Measurements from ENCODE around the gene ESR2. TPM values are rescaled to one million over a fixed set of nuclear protein-coding genes. Genes with fewer than 3 reads are reported as not detected.
"Not testable (repeated sequence)": the region's sequence is repeated elsewhere in the genome, so short reads cannot be mapped to it uniquely, and the experiment has no call there.

ESR2 gene
- total RNA-seq, 4 donors from 2014 or later, result 0.14 to 1.4 TPM; not detected in 2

DNA sequence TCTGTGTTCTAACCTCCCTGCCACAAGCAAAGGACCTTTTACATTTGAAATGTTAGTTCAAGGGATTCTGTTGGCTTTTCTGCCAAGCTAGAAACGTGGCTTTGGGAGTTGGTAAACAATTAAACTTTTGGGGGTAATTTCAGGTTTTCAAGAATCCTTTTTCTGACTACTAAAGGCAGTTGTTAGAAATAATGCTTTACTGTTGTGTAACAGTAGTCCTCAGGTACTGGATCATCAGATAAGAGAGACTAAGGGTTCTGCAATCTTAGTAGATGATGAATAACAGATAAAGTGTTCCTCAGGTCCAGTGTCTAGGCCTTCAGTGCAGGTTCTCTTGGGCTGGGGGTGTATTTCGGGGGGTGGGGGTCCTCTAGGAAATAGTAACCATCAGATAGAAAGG is 249.1 kb downstream of the ESR2 start:
- no peak for DNase-seq
- in situ Hi-C loops (cut with MboI; ENCODE audit: low pct_ligation_motif_present in 1 of 4, low pct_unique_long_range_greater_than_20kb in 1 of 4, low sequenced_read_pairs in 3 of 4), result no loop called here
- Histone ChIP-seq H3K4me1 (no peaks in the 10 kb centered on the region), H3K27ac (no peak overlapping the region), H3K27me3 (no peaks in the 10 kb centered on the region), H3K4me3 (no peak overlapping the region), H3K9me3 (no peaks in the 10 kb centered on the region), H3K36me3 (peaks cover 0 to 4% (median under 1%) of the 10 kb centered on the region in 4 donors)
- TF ChIP-seq EP300 (IDR thresholded peaks at IDR 0.05; ENCODE audit: low read depth) (no peak), POLR2AphosphoS5 (IDR thresholded peaks at IDR 0.05) (no peak), POLR2A (IDR thresholded peaks at IDR 0.05) (no peak)
- TF ChIP-seq, protein P1, sequence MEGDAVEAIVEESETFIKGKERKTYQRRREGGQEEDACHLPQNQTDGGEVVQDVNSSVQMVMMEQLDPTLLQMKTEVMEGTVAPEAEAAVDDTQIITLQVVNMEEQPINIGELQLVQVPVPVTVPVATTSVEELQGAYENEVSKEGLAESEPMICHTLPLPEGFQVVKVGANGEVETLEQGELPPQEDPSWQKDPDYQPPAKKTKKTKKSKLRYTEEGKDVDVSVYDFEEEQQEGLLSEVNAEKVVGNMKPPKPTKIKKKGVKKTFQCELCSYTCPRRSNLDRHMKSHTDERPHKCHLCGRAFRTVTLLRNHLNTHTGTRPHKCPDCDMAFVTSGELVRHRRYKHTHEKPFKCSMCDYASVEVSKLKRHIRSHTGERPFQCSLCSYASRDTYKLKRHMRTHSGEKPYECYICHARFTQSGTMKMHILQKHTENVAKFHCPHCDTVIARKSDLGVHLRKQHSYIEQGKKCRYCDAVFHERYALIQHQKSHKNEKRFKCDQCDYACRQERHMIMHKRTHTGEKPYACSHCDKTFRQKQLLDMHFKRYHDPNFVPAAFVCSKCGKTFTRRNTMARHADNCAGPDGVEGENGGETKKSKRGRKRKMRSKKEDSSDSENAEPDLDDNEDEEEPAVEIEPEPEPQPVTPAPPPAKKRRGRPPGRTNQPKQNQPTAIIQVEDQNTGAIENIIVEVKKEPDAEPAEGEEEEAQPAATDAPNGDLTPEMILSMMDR (IDR thresholded peaks at IDR 0.05), result no peak
- 69 to 71% methylated on average over 1 to 2 of the region's 2 CpGs for WGBS, 2 donors (ENCODE audit: low coverage in 1 of 2)
- intact Hi-C loops (cut with DNase I; ENCODE audit: low total_unique reads), result no loop called here

DNA sequence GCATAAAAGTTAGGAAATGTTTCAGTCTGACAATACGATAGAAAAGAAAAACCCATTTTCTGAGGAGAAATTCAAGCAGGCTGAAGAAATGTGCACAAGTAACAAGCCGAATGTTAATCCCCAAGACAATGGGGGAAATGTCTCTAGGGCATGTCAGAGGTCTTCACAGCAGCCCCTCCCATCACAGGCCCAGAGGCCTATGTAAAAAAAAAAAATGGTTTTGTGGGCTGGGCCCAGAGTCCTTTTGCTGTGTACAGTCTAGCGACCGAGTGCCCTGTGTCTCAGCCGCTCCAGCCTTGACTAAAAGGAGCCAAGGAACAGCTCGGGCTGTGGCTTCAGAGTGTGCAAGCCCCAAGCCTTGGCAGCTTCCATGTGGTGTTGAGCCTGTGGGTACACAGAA is 250.9 kb downstream of the ESR2 start:
- WGBS, 2 donors (ENCODE audit: low coverage in 1 of 2), result 94 to 100% methylated on average over 2 to 6 of the region's 6 CpGs
- H3K4me1 ChIP-seq; H3K4me3 ChIP-seq; H3K9me3 ChIP-seq; in situ Hi-C loops (cut with MboI; ENCODE audit: low pct_ligation_motif_present in 1 of 4, low pct_unique_long_range_greater_than_20kb in 1 of 4, low sequenced_read_pairs in 3 of 4); H3K36me3 ChIP-seq; H3K27ac ChIP-seq; H3K27me3 ChIP-seq; intact Hi-C loops (cut with DNase I; ENCODE audit: low total_unique reads); DNase-seq: not testable (repeated sequence)

DNA sequence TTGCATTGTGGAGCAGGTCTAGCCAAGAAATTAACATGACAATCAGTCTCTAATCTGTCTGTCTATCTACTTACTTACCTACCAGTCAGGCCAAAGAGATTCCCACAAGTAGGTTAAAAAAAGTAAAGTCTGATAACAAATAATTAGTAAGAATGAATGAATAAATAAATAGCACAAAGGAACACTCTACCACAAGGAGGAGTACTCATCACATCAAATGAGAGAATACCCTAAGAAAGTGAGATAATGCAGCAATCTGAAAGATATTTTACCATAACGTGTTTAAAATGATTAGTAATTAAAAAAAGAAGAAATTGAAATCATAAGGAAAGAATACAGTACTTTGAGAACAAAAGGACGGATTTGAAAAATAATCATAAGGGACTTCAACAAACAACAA is 254.1 kb downstream of the ESR2 start:
- in situ Hi-C loops (cut with MboI; ENCODE audit: low pct_ligation_motif_present in 1 of 4, low pct_unique_long_range_greater_than_20kb in 1 of 4, low sequenced_read_pairs in 3 of 4), result no loop called here
- no peak for DNase-seq
- TF ChIP-seq POLR2AphosphoS5 (IDR thresholded peaks at IDR 0.05), result no peak
- TF ChIP-seq, protein P1 (IDR thresholded peaks at IDR 0.05), result no peak
- no peak for TF ChIP-seq EP300 (IDR thresholded peaks at IDR 0.05; ENCODE audit: low read depth)
- TF ChIP-seq POLR2A (IDR thresholded peaks at IDR 0.05), result no peak
- Histone ChIP-seq H3K36me3 (peaks cover 0 to 2% (median 0%) of the 10 kb centered on the region in 4 donors), H3K27ac (no peak overlapping the region), H3K27me3 (no peaks in the 10 kb centered on the region), H3K4me1 (no peaks in the 10 kb centered on the region), H3K4me3 (no peak overlapping the region), H3K9me3 (no peaks in the 10 kb centered on the region)
- intact Hi-C loops (cut with DNase I; ENCODE audit: low total_unique reads), result no loop called here
- 88 to 96% methylated on average over 2 of the region's 2 CpGs for WGBS, 2 donors (ENCODE audit: low coverage in 1 of 2)

DNA sequence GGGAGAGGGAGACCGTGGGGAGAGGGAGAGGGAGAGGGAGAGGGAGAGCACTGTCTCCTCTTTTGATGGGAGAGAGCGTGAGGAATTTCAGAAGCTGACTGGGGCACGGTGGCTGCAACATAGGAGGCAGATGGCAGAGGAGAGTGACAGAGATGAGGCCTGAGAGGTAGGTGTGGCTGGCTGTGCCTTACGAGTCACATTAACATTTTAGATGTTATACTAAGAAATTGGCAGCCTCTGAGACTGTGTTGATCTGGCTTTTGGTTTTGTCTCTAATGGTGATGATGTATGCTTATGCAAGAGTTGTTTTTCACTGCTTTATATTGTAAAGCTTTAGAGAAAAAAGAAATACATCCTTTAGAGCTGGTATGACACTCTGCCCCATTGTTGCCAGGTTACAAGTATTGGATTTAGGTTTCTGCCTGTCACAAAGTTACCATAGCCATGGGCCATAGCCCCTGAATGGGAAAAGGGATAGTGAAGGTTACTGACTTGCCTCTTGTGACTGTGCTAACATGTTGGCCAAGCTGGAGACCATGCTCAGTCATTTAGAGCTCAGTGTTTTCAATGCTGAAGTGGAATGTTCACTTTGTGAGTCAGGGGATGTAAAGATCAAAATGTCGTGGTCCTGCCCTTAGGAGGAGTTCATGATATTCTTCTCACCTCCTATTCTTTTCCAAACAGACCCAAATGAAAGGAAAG is 255.2 kb downstream of the ESR2 start:
- WGBS, 2 donors (ENCODE audit: low coverage in 1 of 2), result 93 to 96% methylated on average over 4 to 5 of the region's 5 CpGs
- Histone ChIP-seq H3K27ac (no peak overlapping the region), H3K4me1 (no peaks in the 10 kb centered on the region), H3K9me3 (no peaks in the 10 kb centered on the region), H3K27me3 (no peaks in the 10 kb centered on the region), H3K4me3 (no peak overlapping the region), H3K36me3 (peaks cover 0 to 2% (median 0%) of the 10 kb centered on the region in 4 donors)
- in situ Hi-C loops (cut with MboI; ENCODE audit: low pct_ligation_motif_present in 1 of 4, low pct_unique_long_range_greater_than_20kb in 1 of 4, low sequenced_read_pairs in 3 of 4), result no loop called here
- TF ChIP-seq, protein P1 (IDR thresholded peaks at IDR 0.05), result no peak
- TF ChIP-seq EP300 (IDR thresholded peaks at IDR 0.05; ENCODE audit: low read depth), result no peak
- TF ChIP-seq POLR2A (IDR thresholded peaks at IDR 0.05), result no peak
- TF ChIP-seq POLR2AphosphoS5 (IDR thresholded peaks at IDR 0.05), result no peak
- intact Hi-C loops (cut with DNase I; ENCODE audit: low total_unique reads), result no loop called here
- no peak for DNase-seq

DNA sequence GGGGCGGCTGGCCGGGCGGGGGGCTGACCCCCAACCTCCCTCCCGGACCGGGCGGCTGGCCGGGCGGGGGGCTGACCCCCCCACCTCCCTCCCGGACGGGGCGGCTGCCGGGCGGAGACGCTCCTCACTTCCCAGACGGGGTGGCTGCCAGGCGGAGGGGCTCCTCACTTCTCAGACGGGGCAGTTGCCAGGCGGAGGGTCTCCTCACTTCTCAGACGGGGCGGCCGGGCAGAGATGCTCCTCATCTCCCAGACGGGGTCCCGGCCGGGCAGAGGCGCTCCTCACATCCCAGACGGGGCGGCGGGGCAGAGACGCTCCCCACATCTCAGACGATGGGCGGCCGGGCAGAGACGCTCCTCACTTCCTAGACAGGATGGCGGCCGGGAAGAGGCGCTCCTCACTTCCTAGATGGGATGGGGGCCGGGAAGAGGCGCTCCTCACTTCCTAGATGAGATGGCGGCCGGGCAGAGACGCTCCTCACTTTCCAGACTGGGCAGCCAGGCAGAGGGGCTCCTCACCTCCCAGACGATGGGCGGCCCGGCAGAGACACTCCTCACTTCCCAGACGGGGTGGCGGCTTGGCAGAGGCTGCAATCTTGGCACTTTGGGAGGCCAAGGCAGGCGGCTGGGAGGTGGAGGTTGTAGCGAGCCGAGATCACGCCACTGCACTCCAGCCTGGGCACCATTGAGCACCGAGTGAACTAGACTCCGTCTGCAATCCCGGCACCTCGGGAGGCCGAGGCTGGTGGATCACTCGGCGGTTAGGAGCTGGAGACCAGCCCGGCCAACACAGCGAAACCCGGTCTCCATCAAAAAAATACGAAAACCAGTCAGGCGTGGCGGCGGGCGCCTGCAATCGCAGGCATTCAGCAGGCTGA is 256.1 kb downstream of the ESR2 start:
- H3K4me1 ChIP-seq; H3K27ac ChIP-seq; H3K36me3 ChIP-seq; in situ Hi-C loops (cut with MboI; ENCODE audit: low pct_ligation_motif_present in 1 of 4, low pct_unique_long_range_greater_than_20kb in 1 of 4, low sequenced_read_pairs in 3 of 4); H3K4me3 ChIP-seq; DNase-seq; H3K27me3 ChIP-seq; H3K9me3 ChIP-seq; intact Hi-C loops (cut with DNase I; ENCODE audit: low total_unique reads): not testable (repeated sequence)
- WGBS, 2 donors (ENCODE audit: low coverage in 1 of 2), result 95% methylated on average over 43 of the region's 66 CpGs; no CpG with 5 or more reads in 1 of the 2 donors

Measured in transverse colon (tissue), 4 donors.